ENCODE results near the gene FLNB. TPM values are rescaled to one million over a fixed set of nuclear protein-coding genes. Genes with fewer than 3 reads are reported as not detected.

Gene FLNB
- total and polyA plus RNA-seq, 8 donors, result 80.1 to 126 (median 93.3) TPM

- Histone ChIP-seq H3K36me3 (peaks cover 0 to 47% of the 10 kb centered on the region in 2 donors), H3K27ac (no peak overlapping the region)
- intact Hi-C loops (cut with DNase I), result no loop called here
Observed at GRCh38 chr3:58119186-58119585, 111.0 kb downstream of the FLNB start.

DNA sequence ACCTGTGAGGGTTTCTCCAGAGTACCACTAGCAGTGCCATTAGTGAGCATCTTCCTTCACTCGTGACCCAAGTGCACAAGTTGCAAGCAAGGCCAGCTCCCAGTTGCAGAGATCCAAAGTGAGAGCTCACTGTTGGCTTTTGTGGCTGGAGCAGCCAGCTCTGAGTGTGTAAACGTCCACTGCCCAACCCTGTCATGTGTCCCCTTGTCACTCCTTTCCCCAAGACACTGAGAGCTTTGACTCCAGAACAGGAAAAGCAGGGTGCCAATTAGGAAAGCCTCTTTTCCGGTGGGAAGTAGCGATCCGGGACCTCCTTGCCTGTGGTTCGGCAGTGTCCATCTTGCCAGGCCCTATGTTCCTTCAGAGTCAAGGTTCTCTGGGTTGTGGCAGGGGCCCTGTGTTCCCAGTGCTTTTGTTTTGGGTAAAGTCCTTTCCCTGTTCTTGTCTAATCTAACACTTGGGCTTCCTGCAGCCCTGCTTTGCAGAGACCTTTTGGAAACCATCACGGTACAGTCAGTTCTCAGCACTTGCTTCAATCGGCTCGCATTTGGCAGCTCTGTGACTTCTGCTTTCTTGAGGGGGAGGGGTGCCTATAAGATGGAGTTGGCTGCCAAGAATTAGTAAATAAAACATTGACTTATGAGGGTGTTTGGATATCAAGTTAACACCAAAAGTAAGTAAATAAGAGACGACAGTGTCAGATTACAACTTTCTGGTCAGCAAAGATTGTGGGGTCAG is 112.0 kb downstream of the FLNB start:
- H3K36me3 ChIP-seq, result peaks cover 0 to 57% of the 10 kb centered on the region in 2 donors
- H3K9me3 ChIP-seq, result no peaks in the 10 kb centered on the region
- TF ChIP-seq, protein P1, sequence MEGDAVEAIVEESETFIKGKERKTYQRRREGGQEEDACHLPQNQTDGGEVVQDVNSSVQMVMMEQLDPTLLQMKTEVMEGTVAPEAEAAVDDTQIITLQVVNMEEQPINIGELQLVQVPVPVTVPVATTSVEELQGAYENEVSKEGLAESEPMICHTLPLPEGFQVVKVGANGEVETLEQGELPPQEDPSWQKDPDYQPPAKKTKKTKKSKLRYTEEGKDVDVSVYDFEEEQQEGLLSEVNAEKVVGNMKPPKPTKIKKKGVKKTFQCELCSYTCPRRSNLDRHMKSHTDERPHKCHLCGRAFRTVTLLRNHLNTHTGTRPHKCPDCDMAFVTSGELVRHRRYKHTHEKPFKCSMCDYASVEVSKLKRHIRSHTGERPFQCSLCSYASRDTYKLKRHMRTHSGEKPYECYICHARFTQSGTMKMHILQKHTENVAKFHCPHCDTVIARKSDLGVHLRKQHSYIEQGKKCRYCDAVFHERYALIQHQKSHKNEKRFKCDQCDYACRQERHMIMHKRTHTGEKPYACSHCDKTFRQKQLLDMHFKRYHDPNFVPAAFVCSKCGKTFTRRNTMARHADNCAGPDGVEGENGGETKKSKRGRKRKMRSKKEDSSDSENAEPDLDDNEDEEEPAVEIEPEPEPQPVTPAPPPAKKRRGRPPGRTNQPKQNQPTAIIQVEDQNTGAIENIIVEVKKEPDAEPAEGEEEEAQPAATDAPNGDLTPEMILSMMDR (IDR thresholded peaks at IDR 0.05), result no peak
- intact Hi-C loops (cut with DNase I), result no loop called here
- no peak overlapping the region for H3K27ac ChIP-seq
- no peaks in the 10 kb centered on the region for H3K27me3 ChIP-seq
- H3K4me1 ChIP-seq, result peaks cover 12 to 31% of the 10 kb centered on the region in 2 donors
- ATAC-seq (peak; percentile 14), DNase-seq (peak in 2 of 4 donors; percentile 60 to 76)
- H3K4me3 ChIP-seq, result no peak overlapping the region

More at GRCh38 chr3:58119186-58119585, 111.0 kb downstream of the FLNB start:
- ATAC-seq (no peak), DNase-seq (no peak)
- Histone ChIP-seq H3K27me3 (no peaks in the 10 kb centered on the region), H3K4me1 (peaks cover 12 to 31% of the 10 kb centered on the region in 2 donors), H3K9me3 (no peaks in the 10 kb centered on the region), H3K4me3 (no peak overlapping the region)
- TF ChIP-seq, protein P1 (IDR thresholded peaks at IDR 0.05), result no peak

- TF ChIP-seq, protein P1 (IDR thresholded peaks at IDR 0.05), result no peak
- H3K27me3 ChIP-seq, result no peaks in the 10 kb centered on the region
- intact Hi-C loops (cut with DNase I), result no loop called here
- H3K4me3 ChIP-seq, result no peak overlapping the region
- H3K27ac ChIP-seq, result no peak overlapping the region
- H3K4me1 ChIP-seq, result peaks cover 12 to 28% of the 10 kb centered on the region in 2 donors
- peaks cover 0 to 66% of the 10 kb centered on the region in 2 donors for H3K36me3 ChIP-seq
- H3K9me3 ChIP-seq, result no peaks in the 10 kb centered on the region
- DNase-seq, result no peak
- no peak for ATAC-seq
Observed at GRCh38 chr3:58121183-58121582, 113.0 kb downstream of the FLNB start.

DNA sequence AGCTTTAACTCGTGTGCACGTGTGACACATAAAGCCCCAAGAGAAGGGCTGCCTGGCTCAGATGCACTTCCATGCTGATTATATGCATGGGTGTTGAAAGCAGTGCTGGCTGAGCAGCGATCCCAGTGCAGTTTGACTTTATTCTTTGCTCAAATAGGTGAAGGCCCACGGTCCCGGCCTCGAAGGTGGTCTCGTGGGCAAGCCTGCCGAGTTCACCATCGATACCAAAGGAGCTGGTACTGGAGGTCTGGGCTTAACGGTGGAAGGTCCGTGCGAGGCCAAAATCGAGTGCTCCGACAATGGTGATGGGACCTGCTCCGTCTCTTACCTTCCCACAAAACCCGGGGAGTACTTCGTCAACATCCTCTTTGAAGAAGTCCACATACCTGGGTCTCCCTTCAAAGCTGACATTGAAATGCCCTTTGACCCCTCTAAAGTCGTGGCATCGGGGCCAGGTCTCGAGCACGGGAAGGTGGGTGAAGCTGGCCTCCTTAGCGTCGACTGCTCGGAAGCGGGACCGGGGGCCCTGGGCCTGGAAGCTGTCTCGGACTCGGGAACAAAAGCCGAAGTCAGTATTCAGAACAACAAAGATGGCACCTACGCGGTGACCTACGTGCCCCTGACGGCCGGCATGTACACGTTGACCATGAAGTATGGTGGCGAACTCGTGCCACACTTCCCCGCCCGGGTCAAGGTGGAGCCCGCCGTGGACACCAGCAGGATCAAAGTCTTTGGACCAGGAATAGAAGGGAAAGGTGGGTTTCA is 114.9 kb downstream of the FLNB start:
- Histone ChIP-seq H3K9me3 (no peaks in the 10 kb centered on the region), H3K4me3 (no peak overlapping the region), H3K4me1 (peaks cover 3 to 11% of the 10 kb centered on the region in 2 donors), H3K36me3 (peaks cover 0 to 78% of the 10 kb centered on the region in 2 donors), H3K27me3 (no peaks in the 10 kb centered on the region), H3K27ac (no peak overlapping the region)
- no peak for ATAC-seq
- TF ChIP-seq, protein P1 (IDR thresholded peaks at IDR 0.05), result no peak
- DNase-seq, result no peak
- intact Hi-C loops (cut with DNase I), result no loop called here

DNA sequence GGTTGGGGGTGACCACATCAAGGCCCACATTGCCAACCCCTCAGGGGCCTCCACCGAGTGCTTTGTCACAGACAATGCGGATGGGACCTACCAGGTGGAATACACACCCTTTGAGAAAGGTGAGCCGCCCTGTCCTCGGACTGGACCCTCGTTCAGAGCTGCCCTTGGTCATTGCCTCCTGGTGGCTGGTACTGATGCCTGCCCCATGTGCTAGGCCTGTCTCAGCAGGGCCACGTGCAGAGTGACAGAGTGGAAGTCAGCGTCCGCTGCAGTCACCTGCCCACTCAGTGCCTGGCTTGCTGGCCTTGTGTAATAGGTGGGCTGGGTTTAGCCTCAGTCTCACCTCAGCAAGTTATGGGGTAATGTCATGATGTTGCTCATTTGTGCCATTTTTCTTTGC is 116.2 kb downstream of the FLNB start:
- Histone ChIP-seq H3K4me1 (peaks cover 3 to 11% of the 10 kb centered on the region in 2 donors), H3K4me3 (no peak overlapping the region), H3K27ac (no peak overlapping the region), H3K9me3 (no peaks in the 10 kb centered on the region), H3K27me3 (no peaks in the 10 kb centered on the region), H3K36me3 (peaks cover 0 to 82% of the 10 kb centered on the region in 2 donors)
- TF ChIP-seq, protein P1 (IDR thresholded peaks at IDR 0.05), result no peak
- DNase-seq, result no peak
- intact Hi-C loops (cut with DNase I), result no loop called here
- ATAC-seq, result no peak

Data from left lung (tissue), 10 donors.